Suppressor macrophage treated with lipopolysaccharide for 4 hours (primary cell): ENCODE results near the gene SNRPF.
A peak's percentile ranks its signal among the peaks of the same experiment; 100 is the strongest.
"Not testable (repeated sequence)": the region's sequence is repeated elsewhere in the genome, so short reads cannot be mapped to it uniquely, and the experiment has no call there.

Source experiments
- DNase-seq: peaks from one replicate; pipeline ENCODE4 v3.0.0-alpha.2; 2020

Gene SNRPF

GRCh38 chr12:95858451-95859343 is at the start of gene SNRPF:
Gene SNRPF, plus strand, starts transcription at chr12:95858952. Its CDS starts 122 bp downstream, at chr12:95859074.
- peak; percentile 96 for DNase-seq

- no peak for DNase-seq
Measured at GRCh38 chr12:95809000-95809680, 49.6 kb upstream of the SNRPF start.

- DNase-seq = no peak
Measured at GRCh38 chr12:95810411-95810810, 48.3 kb upstream of the SNRPF start.

- DNase-seq = not testable (repeated sequence)
Measured at GRCh38 chr12:95812155-95812554, 46.6 kb upstream of the SNRPF start.

- DNase-seq = no peak
Measured at GRCh38 chr12:95815632-95816212, 43.0 kb upstream of the SNRPF start.

- DNase-seq = peak; percentile 45
Measured at GRCh38 chr12:95820096-95820703, 38.6 kb upstream of the SNRPF start.

- no peak for DNase-seq
Measured at GRCh38 chr12:95829395-95829794, 29.4 kb upstream of the SNRPF start.

GRCh38 chr12:95830335-95831089 is 28.2 kb upstream of the SNRPF start:
- DNase-seq = no peak

- DNase-seq = no peak
Measured at GRCh38 chr12:95834572-95834971, 24.2 kb upstream of the SNRPF start.

- no peak for DNase-seq
Measured at GRCh38 chr12:95836185-95836609, 22.6 kb upstream of the SNRPF start.

GRCh38 chr12:95836630-95837239 is 22.0 kb upstream of the SNRPF start:
- DNase-seq = no peak

- DNase-seq = no peak
Measured at GRCh38 chr12:95837240-95838038, 21.3 kb upstream of the SNRPF start.

GRCh38 chr12:95838125-95838524 is 20.6 kb upstream of the SNRPF start:
- DNase-seq = no peak

GRCh38 chr12:95842426-95842825 is 16.3 kb upstream of the SNRPF start:
- not testable (repeated sequence) for DNase-seq

GRCh38 chr12:95848575-95849388 is 10.0 kb upstream of the SNRPF start:
- no peak for DNase-seq

GRCh38 chr12:95851606-95852005 is 7.1 kb upstream of the SNRPF start:
- DNase-seq = no peak

GRCh38 chr12:95852133-95852532 is 6.6 kb upstream of the SNRPF start:
- no peak for DNase-seq

- DNase-seq = no peak
Measured at GRCh38 chr12:95857156-95857555, 1.6 kb upstream of the SNRPF start.

- DNase-seq = no peak
Measured at GRCh38 chr12:95857799-95858198, 953 bp upstream of the SNRPF start.

GRCh38 chr12:95859344-95859816 is 628 bp downstream of the SNRPF start:
- no peak for DNase-seq
